ENCODE data around the gene OR2V2.

DNA sequence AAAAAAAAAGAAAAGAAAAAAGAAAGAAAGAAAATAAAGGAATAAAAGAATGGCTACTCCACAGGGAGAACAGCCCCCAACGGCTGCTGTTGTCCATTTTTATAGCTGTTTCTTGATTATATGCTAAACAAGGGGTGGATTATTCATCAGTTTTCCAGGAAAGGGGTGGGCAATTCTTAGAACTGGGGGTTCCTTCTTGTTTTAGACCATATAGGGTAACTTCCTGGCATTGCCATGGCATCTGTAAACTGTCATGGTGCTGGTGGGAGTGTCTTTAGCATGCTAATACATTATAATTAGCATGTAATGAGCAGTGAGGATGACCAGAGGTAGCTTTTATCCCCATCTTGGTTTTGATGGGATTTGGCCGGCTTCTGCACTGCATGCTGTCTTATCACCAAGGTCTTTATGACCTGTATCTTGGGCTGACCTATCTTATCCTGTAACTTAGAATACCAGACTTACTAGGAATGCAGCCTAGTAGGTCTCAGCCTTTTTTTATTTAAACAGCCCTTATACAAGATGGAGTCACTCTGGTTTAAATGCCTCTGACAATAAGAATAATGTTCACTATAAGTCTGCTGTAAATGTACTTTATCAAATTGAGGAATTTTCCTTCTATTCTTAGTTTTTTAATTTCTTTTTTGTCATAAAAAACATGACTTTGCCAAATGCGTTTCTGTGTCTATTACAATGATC is 29.0 kb downstream of the OR2V2 start:
- TF ChIP-seq CTCF (conservative IDR thresholded peaks at IDR 0.05; ENCODE audit: low read length) (no peak), EZH2phosphoT487 (IDR thresholded peaks at IDR 0.05; ENCODE audit: borderline replicate concordance) (no peak)

Data from Loucy (cell line).